GM18907 (cell line): ENCODE data around the gene MTHFD1L.
"Not testable (repeated sequence)": the region's sequence is repeated elsewhere in the genome, so short reads cannot be mapped to it uniquely, and the experiment has no call there.

Experiments
- ATAC-seq: cut with Tn5 transposase; IDR thresholded peaks from one replicate; pipeline ENCODE4 v1.9.1; 2021; ENCODE audit warnings: mild to moderate bottlenecking, moderate library complexity; ENCODE audit not compliant: unreplicated experiment

The MTHFD1L gene

DNA sequence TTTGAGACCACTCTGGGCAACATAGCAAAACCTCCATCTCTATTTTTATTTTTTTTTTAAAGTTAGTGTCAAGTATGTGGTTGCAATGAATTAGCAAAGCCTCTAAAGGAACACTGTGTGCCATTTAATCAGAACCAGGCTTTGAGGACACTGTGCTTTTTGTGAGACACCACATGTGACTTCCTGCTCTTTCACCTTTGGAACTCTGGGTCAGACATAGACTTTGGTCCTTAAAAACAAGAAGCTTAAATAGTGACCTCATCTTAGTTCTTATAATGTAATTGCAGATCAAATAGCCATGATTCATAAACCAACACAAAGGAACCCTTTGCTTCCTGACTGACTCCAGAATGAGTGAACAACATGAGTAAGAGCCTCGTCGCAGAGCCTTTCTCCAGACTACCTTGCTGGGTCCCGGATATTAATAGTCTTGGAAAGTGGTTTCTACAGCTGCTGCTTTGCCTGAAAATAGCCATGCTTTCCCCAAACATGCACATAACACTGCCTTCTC is 170.8 kb downstream of the MTHFD1L start:
- not testable (repeated sequence) for ATAC-seq

DNA sequence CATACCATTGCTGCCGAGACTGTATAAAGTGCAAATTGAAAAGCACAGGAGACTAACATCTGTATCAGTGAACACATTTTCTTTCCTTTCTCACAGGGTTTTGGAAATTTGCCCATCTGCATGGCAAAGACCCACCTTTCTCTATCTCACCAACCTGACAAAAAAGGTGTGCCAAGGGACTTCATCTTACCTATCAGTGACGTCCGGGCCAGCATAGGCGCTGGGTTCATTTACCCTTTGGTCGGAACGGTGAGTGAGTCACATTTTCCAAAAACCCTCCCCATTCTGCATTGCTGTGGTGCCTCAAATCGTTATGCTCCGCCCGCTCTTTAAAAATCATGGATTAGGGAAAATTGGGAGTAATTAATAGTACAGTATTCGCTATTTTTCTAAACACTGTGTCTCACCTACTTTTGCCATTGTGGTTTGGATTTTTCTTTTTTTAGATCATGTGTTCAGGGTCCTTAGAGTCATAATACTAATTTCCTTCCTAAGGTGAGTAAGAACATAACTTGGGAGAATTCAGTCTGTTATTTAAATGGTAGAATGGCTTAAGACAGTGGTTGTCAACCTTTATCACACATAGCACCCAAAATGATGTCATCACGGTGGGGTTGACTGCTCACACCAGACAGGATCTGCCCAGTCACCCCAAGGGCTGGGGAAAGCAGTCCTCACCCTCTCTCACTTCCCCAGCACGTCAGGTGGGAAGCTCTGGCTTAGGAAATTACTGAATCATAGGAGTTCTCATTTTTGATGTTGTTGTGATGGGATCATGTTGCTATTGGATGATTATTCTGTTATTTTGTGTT is 171.6 kb downstream of the MTHFD1L start:
- ATAC-seq = no peak

DNA sequence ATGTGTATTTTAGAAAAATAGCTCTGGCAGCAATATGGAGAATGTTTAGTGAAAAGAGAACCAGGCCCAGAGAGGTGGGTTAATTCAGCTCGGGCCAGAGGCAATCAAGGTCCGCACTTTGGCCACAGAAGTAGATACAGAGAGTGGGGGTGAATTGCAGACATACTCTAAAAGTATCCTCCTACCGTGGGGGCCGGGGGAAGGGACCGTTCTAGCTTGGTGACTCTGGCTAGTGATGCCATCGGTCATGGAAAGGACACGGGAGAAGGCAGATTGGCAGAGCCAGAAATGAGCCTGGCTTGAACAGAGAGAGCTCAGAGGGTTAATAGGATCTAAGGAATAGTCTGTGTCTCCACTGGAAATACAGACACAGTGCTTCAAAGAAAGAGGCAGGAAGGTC is 173.1 kb downstream of the MTHFD1L start:
- ATAC-seq = no peak

DNA sequence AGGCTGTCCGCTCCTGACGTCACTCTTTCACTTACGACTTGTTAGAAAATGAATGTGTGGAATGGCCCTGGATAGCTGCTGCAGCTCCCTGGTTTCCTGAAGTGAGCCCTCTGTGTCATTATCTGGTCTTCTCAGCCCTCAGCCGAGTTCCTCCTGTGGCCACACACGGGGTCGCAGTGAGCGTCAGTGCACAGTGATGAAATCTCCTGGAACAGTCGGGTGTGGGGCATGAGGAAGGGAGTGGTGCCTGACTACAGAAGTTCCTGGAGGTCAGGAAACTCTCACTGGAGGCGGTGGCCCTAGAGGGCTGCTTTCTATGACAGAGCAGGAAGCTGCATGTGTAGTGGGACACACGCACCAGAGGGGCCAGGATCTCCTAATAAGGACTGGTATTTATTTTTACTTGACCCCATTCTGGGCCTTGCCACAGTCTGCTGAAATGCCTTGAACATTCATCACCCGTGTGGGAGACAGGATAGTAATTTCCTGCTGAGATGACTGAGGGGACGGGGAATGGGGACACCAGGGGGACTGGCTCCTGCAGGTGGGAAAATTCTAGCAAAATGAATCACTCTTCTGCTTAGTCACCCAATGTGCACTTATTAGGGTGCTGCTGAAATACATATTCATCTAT is 175.5 kb downstream of the MTHFD1L start:
- not testable (repeated sequence) for ATAC-seq

DNA sequence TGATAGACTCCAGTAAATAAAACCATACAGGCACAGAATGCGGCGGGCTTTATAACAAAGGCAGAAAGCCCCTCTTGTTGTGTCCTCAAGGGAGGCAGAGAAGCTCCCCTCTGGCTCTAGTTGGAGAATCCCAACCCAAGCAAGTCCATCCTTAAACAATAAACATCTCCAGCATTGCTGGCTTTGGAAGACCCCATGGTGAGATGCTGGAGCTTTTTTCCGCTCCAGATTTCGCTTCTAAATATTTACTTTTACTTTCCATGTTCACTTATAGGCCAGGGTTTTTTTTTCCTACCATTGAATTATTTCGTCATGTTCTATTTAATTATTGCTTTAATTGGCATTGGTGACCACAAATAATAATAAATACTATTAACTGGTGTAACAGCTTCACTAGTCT is 176.2 kb downstream of the MTHFD1L start:
- no peak for ATAC-seq

DNA sequence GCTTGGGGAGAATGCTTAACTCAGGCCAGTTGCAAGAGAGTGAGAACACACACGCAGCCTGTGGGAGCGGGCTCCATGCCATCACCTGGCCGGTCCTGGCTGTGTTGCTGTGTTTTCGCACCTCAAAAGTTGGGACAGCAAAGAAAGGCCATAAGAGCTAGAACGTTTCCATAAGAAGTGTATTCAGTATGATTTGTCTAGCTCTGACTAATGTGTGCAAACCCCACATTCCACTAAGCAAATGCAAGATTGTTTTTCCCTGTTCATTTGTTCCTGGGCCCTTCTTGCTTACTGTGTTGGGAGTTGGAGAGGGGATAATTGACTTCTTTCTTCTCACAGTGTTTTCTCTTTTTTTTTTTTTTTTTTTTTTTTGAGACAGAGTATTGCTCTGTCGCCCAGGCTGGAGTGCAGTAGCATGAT is 177.4 kb downstream of the MTHFD1L start:
- ATAC-seq = not testable (repeated sequence)

DNA sequence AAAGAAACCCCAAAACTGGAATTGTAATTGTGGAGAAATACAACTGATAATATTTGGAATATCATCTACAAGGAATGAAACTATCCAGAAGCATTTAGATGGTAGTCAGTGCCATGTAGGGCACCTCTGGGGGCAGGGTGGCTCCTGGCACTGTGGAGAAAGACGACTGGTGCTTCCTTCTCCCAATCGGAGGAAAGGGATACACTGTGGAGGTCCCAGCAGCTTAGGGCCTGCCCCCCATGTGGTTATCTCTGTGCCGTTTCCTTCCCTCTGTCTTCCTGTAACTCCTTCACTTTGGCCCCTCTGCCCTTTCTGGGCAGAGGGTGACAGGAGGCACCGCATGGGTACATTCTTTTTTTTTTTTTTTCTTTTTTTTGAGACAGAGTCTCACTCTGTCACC is 178.4 kb downstream of the MTHFD1L start:
- no peak for ATAC-seq

DNA sequence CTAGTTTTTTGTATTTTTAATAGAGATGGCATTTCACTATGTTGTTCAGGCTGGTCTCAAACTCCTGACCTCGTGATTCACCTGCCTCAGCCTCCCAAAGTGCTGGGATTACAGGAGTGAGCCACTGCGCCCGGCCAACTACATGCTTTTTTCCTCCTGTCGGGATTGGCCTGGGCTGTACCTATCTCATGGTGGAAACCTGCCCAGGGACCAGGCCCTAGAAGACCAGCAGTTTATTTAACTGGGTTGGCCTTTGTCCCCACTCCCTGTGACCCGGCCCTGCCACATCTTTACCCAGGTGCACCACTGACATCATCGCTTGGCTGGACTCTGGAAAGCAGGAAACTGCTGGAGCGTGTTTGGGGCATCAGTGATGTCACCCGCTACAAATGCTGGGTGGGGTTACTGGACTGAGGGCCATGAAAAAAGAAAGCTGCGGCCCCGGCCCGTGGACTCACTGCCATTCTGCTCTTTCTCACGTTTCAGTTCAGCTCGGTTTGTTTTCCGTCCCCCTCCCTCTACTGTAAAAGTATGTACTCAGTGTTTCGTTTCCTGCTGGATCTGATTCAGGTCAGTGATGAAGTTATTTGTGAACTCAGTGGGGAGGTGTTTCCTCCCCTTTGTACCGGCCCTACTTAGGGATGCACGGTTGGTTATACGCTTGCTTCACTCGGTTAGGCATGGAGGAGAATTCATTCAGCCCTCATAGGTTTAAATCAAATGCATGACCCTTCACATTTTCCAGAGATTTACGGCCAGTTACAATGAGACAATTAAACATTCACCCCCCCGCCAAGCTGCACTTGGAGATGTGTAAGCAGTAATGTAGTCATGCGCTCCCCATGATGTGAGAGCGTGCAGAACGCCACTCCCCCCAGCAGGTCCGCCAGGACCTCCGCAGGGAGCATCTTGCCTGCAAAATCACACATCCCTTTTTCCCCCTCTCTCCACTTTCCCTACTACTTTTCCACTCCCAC is 179.3 kb downstream of the MTHFD1L start:
- ATAC-seq = no peak

DNA sequence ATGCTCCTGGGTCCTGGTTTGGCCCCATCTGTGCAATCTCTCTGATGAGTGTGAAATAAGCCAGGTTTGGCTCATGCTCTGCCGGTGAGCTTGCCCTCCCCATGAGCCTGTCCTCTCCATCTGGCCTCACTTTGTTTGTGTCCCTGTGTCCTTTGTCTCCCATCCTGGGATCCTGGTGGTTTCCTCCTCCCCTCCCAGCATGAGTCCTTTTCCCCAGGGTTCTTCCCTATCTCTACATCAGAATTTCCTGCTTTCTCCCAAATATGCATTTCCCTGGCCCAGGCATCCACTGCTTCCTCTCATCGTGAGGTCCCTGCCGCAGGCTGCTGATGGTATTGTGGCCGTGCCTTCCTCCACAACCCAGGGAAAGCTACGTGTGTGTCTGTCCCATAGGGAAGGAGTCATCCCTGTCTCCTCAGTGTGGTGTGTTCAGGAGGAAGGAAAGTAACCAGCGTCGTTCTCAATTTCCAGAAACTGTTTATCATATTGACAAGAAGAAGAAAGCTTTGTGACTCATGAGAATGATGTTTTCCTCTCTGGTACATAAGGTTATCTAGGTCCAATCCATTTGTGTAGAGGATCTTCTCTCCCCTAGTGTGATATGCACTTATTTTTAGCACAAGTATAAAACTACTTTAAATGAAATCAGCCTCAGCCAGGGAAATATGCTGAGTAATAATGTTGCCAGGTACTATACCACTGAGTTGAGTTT is 180.2 kb downstream of the MTHFD1L start:
- not testable (repeated sequence) for ATAC-seq

DNA sequence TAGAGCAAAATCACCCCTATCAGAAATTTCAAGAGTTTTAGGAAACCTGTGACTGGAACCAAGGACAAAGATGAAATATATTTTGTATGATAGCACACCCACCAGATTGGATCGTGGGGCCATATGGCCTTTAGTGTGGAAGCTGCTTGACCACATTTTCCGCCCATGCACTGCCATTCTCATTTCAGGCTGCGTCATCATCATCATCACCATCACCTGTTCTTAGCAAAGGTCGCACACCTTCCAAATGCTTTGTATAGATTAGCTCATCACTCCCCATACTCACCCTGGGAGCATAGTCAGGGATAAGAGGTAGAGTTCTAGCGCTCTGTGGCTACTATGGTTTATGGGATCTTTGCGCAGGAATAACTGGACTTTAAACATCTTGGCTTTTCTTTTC is 185.7 kb downstream of the MTHFD1L start:
- ATAC-seq = no peak

DNA sequence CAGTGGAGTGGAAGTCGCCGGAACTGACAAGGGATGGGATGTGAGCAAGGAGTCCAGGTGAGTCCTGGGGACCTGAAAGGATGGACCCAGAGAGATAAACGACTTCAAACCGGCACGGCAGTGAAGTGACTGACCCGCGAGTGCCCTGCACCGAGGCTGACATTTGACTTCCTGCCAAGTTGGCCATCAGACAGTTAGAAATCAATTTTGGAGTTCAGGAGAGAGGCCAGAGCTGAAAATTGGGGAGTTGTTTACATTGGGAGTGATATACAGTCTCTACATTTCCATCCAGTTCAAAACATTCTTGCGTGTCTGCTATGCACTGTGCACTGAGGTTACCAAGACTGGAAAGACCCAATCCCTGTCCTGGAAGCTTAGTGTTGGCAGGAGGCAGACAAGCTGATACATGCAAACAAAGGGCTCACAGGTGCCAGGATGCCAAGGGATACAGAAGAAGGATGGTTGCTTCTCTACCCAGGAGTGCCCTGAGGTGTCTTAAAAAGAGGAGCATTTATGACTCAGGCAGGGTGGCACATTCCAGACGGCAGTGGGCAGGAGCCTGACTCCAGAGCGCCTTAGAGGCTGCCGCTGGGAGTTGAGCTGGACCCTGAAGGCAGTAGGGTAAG is 186.6 kb downstream of the MTHFD1L start:
- no peak for ATAC-seq

DNA sequence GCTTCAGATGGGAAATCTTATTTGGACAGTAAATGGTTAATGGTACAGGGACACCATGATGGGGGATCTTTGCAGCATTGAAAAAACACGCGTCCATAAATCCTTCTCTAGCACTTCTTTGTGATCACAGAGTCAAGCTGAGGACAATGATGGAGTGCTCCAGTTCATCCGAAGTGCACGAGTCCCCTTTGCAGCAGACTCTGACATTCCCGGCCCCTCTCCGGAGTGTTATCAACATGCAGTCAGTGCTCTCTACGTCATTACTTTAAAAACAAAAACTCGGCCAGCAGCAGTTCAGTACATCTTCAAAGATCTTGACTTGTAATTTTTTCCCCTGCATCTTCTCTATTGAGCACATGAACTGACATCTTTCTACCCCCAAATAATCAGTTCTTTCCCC is 188.8 kb downstream of the MTHFD1L start:
- ATAC-seq = no peak

DNA sequence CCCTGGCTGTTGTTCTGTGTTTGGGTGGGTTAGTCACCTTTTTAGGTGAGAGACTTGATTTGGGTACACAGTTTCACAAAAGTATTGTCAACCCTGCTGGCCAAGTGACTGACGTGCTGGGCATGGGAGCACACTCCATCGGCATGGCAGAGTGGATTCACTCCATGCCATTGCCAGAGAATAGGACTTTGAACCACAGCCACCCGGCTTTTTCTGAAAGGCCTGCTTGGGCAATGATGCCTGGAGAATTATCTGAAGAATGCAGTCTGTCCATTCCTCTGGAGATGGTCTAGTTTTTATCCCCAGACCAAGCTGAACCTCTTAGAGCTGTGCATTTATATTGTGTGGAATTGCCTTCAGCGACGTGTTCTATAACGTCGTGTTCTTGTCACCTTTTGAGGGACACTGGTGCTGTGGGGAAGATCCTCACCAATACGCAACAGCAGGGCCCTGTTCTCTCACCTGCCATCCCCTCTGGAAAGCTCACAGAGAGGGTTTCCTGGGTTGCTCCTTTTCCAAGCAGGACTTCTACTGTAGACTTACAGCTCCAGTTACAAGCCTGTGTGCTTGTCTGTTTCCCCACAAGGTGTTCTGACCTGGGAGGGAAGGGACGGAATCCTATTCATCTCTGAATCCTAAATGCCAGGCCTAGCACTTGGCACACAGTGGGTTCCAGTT is 190.9 kb downstream of the MTHFD1L start:
- no peak for ATAC-seq

DNA sequence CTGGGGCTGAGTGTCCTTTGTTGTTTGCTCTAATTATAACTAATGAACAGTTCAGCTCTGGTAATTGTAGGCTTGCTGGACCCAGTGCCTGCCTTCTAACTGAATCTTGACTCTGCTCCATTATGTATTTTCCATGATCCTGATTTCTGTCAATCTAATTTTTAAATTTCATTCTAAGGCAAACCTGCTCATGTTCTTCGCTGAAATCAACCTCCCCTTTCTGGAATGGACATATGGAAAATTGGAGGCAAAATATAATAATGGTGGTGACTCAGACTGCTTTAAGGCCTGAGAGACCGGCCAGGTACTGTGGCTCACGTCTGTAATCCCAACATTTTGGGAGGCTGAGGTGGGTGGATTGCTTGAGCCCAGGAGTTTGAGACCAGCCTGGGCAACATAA is 191.6 kb downstream of the MTHFD1L start:
- ATAC-seq = no peak

DNA sequence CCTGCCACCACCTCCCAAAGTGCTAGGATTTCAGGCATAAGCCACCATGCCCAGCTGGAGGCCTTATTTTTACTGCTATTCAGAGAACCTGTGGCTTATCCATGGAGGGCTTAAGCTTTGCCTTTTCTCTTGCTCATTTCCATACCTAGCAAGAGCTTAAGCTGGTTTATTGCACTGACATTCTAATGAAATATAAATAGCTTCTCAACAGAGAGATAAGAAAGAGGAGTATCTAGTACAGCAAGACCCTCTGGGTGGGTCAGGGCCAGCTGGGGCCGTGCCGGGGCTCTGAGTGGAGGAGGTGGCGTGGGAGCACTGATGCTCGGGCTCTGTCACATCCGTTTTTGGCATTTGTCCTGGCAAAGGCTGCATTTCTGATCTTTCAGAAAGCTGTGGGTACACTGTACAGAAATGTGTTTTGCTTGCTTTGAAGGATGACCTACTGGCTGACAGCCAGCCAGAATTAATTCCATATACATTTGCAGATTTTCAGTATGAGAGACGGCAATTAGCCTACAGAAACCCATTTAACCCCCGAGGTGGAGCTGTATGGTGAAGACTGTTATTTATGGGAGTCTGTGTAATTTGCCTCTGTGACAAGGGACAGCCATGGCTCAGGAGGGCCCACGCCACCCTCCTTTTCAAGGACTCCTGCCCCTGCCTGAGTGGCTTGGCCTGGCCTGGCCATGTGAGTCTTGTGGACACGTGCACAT is 192.7 kb downstream of the MTHFD1L start:
- no peak for ATAC-seq

DNA sequence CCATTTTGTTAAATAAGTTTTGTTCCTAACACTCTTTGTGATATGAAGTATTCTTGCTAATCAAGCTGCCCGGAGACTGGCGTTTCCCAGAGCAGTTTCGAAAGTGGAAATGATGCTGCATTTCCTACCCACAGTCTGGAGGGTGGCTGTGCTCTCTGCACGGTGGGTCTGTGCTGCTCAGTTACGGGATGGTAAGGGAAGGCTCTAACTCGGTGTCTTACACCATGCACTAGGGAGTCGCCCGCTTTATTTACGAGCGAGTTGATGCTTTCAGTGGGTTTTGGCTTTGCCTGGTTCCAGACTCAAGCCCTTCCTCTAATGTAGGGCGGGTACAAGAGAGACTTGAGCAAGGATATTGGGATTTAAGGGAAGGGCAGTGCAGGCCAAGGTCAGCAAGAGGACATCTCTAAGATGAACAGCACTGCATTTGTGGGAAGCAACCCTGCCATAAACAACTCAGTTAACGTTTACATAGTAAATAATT is 194.2 kb downstream of the MTHFD1L start:
- ATAC-seq = no peak

DNA sequence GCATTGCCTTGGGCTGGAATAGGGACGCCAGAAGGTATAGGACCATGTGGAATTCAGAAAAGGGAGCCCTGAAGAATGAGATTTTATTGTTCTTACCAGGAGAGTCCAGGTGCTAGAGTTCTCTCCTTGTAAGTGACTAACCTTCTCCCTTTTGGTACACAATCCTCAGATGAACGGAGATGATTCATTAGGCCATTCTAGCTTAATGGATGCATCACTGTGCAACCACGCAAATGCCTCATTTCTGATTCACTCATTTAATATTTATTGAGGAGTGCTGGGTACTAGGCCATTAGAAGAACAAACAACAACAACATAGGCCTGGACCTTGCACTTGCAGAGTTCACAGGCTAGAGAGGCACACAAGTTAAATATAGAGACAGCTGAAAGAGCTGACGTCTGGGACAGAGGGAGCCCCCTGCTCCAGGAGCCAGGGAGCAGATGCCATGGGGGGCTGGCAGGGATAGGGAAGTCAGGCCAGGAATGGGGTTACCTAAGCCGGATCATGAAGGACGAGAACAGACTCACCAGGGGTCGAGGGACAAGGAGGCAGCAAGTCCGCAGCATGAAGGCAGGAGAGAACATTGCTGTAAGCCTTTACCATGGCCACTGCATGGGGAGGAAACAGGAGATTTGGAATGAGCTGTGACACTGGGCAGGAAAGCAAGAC is 194.7 kb downstream of the MTHFD1L start:
- ATAC-seq = no peak
